MM.1S (cell line): Measurements from ENCODE around the gene EXOC1L.
"Not testable (repeated sequence)": the region's sequence is repeated elsewhere in the genome, so short reads cannot be mapped to it uniquely, and the experiment has no call there.

Experiments used
- CTCF ChIP-seq: fragments of 300-600 bp; sonication (generic); IDR thresholded peaks from 2 replicates; pipeline ENCODE4 v1.5.1; 2016; ENCODE audit warnings: antibody characterized with exemption, low read length, mixed read lengths
- EZH2 ChIP-seq: fragments of 300-600 bp; sonication (generic); optimal IDR thresholded peaks from 2 replicates; pipeline ENCODE3; 2017; ENCODE audit warnings: low read depth, mild to moderate bottlenecking, antibody characterized with exemption, low read length, mixed read lengths
- EZH2phosphoT487 ChIP-seq: fragments of 300-600 bp; sonication (generic); IDR thresholded peaks from 2 replicates; pipeline ENCODE4 v1.6.1; 2018; ENCODE audit warnings: antibody characterized with exemption, low read length

GRCh38 chr4:55841373-55842239, 22.0 kb downstream of the EXOC1L start:
- not testable (repeated sequence) for TF ChIP-seq CTCF, EZH2, EZH2phosphoT487
